B cell (primary cell): ENCODE results near the gene FAF1.

ENCODE experiments used
- EZH2 ChIP-seq: IDR thresholded peaks from 2 replicates; pipeline ENCODE4 v1.6.1; 2012; ENCODE audit warnings: borderline replicate concordance, low read depth, mild to moderate bottlenecking, moderate library complexity, low read length; ENCODE audit not compliant: insufficient read depth, poor library complexity, severe bottlenecking
- TF ChIP-seq, protein P1 (sequence below): fragments of 200-600 bp; IDR thresholded peaks from one replicate; pipeline ENCODE4 v1.8.0; 2022; ENCODE audit warnings: antibody characterized with exemption, mild to moderate bottlenecking

DNA sequence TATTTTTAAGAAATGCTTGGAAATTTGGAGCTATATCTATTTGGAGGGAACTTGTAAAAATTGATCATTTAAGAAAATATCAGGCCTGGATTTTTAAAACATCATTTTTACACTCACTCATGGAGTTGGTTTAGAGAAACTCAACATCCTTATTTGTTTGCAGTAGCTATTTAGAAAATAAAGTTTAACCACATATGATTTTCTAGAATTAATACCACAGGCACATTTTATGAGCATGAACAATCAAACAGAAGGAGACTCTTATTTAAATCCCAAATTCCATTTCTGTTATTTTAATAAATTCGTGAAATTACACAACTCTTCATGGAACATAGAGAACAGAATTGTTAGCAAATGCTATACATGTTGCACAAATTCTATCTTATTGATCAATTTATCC, 13.2 kb upstream of the FAF1 start:
- TF ChIP-seq, protein P1, sequence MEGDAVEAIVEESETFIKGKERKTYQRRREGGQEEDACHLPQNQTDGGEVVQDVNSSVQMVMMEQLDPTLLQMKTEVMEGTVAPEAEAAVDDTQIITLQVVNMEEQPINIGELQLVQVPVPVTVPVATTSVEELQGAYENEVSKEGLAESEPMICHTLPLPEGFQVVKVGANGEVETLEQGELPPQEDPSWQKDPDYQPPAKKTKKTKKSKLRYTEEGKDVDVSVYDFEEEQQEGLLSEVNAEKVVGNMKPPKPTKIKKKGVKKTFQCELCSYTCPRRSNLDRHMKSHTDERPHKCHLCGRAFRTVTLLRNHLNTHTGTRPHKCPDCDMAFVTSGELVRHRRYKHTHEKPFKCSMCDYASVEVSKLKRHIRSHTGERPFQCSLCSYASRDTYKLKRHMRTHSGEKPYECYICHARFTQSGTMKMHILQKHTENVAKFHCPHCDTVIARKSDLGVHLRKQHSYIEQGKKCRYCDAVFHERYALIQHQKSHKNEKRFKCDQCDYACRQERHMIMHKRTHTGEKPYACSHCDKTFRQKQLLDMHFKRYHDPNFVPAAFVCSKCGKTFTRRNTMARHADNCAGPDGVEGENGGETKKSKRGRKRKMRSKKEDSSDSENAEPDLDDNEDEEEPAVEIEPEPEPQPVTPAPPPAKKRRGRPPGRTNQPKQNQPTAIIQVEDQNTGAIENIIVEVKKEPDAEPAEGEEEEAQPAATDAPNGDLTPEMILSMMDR: no peak
- TF ChIP-seq EZH2: no peak
